ENCODE results near the gene RREB1. TPM values are rescaled to one million over a fixed set of nuclear protein-coding genes. Genes with fewer than 3 reads are reported as not detected.

The RREB1 gene
- polyA plus RNA-seq, 2 of the 4 experiments (the other 2 are of a cell fraction), result 2.2 to 5.0 TPM

DNA sequence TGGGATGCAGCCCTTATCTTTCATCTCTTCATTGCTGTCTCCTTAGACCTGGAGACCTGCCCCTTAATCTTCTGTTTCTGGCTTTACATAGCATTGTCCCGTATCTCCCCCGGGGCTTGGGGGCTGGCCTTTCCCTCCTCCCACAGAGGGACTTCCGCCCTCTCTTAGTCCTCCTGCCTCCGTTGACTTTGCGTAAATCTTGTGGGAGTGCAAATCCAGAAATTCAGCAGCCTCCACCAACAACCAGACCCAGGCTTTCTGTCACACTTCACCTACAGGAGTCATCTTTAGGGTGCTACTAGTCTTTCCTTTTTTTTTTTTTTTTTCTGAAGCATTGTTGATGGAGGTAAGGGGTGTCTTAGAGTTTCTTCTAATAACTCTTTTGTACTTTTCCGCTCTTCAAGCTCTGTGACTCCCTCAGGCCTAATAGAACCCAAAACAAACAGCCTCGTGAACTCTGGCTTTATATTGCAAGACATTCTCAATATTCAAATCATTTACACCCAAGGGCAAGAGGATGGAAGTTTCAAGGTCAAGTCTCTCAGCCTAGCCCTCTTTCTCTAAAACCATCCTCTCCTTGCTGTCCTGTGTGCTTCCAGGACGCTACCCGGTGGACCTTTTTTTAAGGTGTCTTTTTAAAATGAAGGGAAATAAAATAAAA lies 66.2 kb downstream of the RREB1 start:
- CTCF ChIA-PET, result interaction anchor here (0.6 kb wide), 1 partner anchor 31 kb away, joined by 4 read pairs; no protein-coding TSS in a partner anchor
- no peak for DNase-seq (ENCODE audit: low read depth in 1 of 2, low spot score in 1 of 2)
- H3K4me2 ChIP-seq, result no peak overlapping the region
- no peak overlapping the region for H3K27ac ChIP-seq
- H3K9me3 ChIP-seq, result no peaks in the 10 kb centered on the region
- peaks cover 9% of the 10 kb centered on the region for H3K4me1 ChIP-seq
- no peak for ATAC-seq
- no peak for FAIRE-seq
- no peak overlapping the region for H3K4me3 ChIP-seq
- WGBS (ENCODE audit: missing lambda C conversion rate), result 86% methylated on average over 9 of the region's 9 CpGs
- TF ChIP-seq MAFK (IDR thresholded peaks at IDR 0.05; ENCODE audit: partially characterized antibody) (no peak), RCOR1 (IDR thresholded peaks at IDR 0.05; ENCODE audit: low read depth, low read length) (no peak), KDM5A (IDR thresholded peaks at IDR 0.05) (no peak), CEBPB (IDR thresholded peaks at IDR 0.05) (no peak), BHLHE40 (IDR thresholded peaks at IDR 0.05; ENCODE audit: low read depth, low read length) (no peak), ZC3H11A (IDR thresholded peaks at IDR 0.05) (no peak), CBX2 (IDR thresholded peaks at IDR 0.05; ENCODE audit: borderline replicate concordance, low read depth) (no peak), ZSCAN20 (CRISPR knock-in tag; IDR thresholded peaks at IDR 0.05) (no peak), NPAS2 (CRISPR knock-in tag; IDR thresholded peaks at IDR 0.05; ENCODE audit: borderline replicate concordance) (no peak), FOSL2 (IDR thresholded peaks at IDR 0.05) (no peak), FOSL2 (CRISPR knock-in tag; IDR thresholded peaks at IDR 0.05) (no peak), HOXA7 (CRISPR knock-in tag; IDR thresholded peaks at IDR 0.05) (no peak)
- TF ChIP-seq, protein P1, sequence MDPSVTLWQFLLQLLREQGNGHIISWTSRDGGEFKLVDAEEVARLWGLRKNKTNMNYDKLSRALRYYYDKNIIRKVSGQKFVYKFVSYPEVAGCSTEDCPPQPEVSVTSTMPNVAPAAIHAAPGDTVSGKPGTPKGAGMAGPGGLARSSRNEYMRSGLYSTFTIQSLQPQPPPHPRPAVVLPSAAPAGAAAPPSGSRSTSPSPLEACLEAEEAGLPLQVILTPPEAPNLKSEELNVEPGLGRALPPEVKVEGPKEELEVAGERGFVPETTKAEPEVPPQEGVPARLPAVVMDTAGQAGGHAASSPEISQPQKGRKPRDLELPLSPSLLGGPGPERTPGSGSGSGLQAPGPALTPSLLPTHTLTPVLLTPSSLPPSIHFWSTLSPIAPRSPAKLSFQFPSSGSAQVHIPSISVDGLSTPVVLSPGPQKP (IDR thresholded peaks at IDR 0.05; ENCODE audit: low read depth, low read length), result no peak
- TF ChIP-seq, protein P2, sequence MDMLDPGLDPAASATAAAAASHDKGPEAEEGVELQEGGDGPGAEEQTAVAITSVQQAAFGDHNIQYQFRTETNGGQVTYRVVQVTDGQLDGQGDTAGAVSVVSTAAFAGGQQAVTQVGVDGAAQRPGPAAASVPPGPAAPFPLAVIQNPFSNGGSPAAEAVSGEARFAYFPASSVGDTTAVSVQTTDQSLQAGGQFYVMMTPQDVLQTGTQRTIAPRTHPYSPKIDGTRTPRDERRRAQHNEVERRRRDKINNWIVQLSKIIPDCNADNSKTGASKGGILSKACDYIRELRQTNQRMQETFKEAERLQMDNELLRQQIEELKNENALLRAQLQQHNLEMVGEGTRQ (IDR thresholded peaks at IDR 0.05), result no peak
- TF ChIP-seq, protein P3, sequence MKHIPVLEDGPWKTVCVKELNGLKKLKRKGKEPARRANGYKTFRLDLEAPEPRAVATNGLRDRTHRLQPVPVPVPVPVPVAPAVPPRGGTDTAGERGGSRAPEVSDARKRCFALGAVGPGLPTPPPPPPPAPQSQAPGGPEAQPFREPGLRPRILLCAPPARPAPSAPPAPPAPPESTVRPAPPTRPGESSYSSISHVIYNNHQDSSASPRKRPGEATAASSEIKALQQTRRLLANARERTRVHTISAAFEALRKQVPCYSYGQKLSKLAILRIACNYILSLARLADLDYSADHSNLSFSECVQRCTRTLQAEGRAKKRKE (CRISPR knock-in tag; IDR thresholded peaks at IDR 0.05; ENCODE audit: low read depth), result no peak
- TF ChIP-seq, protein P4, sequence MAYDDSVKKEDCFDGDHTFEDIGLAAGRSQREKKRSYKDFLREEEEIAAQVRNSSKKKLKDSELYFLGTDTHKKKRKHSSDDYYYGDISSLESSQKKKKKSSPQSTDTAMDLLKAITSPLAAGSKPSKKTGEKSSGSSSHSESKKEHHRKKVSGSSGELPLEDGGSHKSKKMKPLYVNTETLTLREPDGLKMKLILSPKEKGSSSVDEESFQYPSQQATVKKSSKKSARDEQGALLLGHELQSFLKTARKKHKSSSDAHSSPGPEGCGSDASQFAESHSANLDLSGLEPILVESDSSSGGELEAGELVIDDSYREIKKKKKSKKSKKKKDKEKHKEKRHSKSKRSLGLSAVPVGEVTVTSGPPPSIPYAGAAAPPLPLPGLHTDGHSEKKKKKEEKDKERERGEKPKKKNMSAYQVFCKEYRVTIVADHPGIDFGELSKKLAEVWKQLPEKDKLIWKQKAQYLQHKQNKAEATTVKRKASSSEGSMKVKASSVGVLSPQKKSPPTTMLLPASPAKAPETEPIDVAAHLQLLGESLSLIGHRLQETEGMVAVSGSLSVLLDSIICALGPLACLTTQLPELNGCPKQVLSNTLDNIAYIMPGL (CRISPR knock-in tag; IDR thresholded peaks at IDR 0.05; ENCODE audit: borderline replicate concordance), result no peak
- TF ChIP-seq, protein P5, sequence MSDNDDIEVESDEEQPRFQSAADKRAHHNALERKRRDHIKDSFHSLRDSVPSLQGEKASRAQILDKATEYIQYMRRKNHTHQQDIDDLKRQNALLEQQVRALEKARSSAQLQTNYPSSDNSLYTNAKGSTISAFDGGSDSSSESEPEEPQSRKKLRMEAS (IDR thresholded peaks at IDR 0.05), result no peak
- POLR2A ChIA-PET, result no interaction called here

DNA sequence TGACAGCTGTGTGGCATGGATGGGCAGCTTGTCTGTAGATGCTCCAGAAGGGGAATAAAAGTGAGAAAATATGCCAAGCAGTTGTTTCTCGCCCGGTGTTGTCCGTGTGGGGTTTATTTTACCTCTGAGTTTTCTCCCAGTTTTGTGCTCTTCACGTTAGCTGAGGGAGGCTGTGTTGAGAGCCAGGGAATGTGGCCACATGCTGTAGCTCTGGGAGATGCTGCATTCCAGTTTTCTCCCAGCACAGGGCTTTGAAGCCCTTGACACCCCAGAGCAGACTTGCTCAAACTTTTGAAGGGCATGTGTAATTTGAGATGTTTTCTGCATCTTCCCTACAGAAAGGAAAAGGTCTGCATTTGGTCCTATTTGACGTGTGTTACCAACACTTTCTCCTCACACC lies 67.7 kb downstream of the RREB1 start:
- ATAC-seq (no peak), FAIRE-seq (no peak), DNase-seq (ENCODE audit: low read depth in 1 of 2, low spot score in 1 of 2) (no peak)
- H3K4me2 ChIP-seq, result no peak overlapping the region
- TF ChIP-seq GATA3 (IDR thresholded peaks at IDR 0.05; ENCODE audit: borderline replicate concordance) (no peak), JUN (IDR thresholded peaks at IDR 0.05) (no peak), HOXA7 (CRISPR knock-in tag; IDR thresholded peaks at IDR 0.05) (no peak), CEBPB (IDR thresholded peaks at IDR 0.05) (no peak), TP53 (CRISPR knock-in tag; IDR thresholded peaks at IDR 0.05) (no peak), EP300 (IDR thresholded peaks at IDR 0.05) (no peak), POLR2A (IDR thresholded peaks at IDR 0.05; ENCODE audit: low read length) (no peak)
- 97% methylated on average over 5 of the region's 5 CpGs for WGBS (ENCODE audit: missing lambda C conversion rate)
- ChIA-PET POLR2A (no interaction called here), CTCF (no interaction called here)
- no peaks in the 10 kb centered on the region for H3K9me3 ChIP-seq
- H3K4me3 ChIP-seq, result no peak overlapping the region
- no peak overlapping the region for H3K27ac ChIP-seq
- peaks cover 5% of the 10 kb centered on the region; the same call in 2 of the 3 replicates for H3K4me1 ChIP-seq
